GM18505 (cell line): ENCODE results near the gene TPX2.

Experiments
- ATAC-seq: cut with Tn5 transposase; IDR thresholded peaks from one replicate; pipeline ENCODE4 v1.9.1; 2021; ENCODE audit not compliant: unreplicated experiment
- POLR2A ChIP-seq: IDR thresholded peaks from 4 replicates; pipeline ENCODE4 v1.6.1; 2011; ENCODE audit warnings: borderline replicate concordance; ENCODE audit not compliant: insufficient read depth, insufficient read length; ENCODE audit errors: extremely low read depth

The TPX2 gene

DNA sequence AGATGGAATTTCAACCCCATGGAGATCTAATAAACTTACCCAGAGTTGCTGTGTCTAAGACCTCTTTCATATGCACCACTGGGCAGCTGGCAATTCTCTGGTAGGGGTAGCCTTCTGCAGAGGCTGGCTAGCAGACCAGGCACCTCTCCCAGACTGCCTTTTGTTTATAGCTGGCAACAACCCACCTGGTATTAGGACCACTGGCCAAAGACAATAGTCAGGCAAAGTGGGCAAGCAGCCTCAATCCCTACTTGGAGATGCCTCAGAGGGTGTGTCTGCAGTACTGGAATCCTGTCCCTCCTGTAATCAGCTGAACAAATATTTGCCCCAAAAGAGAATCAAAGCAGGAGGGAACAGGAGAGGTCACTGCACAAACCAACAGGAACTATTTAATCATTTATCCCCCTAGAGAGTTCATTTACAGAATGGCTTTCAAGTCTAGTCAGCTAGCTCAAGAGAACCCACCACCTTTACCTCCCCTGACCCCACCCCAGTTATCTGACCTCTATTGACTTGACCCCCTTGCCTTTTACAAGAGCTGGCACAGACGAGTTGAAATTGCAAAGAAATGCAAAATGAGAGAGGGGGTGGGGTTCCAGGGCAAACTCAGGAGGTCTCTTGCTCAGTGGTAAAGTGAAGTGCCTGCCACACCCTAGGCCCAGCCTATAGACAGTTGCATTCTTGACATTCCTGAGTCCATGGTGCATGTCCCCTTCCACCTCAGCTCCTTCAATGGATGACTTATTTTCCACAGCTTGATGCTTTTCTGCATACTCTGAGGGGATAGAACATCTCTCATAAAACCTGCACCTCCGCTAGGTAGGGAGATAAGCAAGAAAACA is 19.2 kb upstream of the TPX2 start:
- no peak for TF ChIP-seq POLR2A
- no peak for ATAC-seq

DNA sequence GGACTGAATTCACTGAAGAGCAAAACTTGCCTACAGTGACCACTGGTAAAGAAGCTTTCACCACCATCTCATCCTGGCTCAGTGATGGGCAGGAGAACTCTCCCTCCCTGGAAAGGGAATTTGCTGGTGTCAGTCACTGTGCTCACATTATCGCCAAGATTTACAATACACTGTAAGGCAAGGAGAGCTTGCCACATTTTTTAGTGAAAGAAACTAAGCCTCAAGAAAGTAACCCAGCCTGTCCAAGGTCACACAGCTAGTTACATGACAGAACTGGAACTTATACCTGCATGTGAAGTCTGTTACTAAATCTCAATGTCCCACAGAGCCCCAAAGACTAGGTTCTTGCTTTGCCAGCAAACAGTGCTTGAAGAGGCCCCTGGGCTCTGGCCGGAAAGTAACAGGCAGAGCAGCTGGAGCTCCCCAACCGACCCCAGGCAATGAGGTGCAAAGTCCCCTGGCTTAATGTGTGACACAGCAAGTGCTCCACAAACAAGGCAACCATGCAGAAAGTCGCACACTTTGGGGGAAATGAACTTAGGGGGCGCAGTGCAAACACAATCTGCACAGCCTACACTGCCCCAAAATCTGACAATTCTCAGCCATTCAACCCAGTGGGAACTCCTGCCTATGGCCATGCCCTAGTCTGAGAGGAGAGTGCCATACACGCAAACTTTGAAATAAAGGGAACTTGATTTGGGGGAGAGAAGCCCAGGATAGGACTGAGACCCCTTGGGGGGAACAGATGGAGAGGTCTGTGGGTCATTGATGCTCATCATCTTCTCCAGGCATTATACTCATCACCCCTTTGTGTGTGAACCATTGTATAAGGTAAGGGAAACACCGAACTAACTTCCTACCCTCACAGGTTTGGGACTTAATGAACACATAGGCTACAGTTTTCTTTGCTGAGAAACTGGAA is 18.3 kb upstream of the TPX2 start:
- ATAC-seq: no peak
- peak; percentile 37 for TF ChIP-seq POLR2A

DNA sequence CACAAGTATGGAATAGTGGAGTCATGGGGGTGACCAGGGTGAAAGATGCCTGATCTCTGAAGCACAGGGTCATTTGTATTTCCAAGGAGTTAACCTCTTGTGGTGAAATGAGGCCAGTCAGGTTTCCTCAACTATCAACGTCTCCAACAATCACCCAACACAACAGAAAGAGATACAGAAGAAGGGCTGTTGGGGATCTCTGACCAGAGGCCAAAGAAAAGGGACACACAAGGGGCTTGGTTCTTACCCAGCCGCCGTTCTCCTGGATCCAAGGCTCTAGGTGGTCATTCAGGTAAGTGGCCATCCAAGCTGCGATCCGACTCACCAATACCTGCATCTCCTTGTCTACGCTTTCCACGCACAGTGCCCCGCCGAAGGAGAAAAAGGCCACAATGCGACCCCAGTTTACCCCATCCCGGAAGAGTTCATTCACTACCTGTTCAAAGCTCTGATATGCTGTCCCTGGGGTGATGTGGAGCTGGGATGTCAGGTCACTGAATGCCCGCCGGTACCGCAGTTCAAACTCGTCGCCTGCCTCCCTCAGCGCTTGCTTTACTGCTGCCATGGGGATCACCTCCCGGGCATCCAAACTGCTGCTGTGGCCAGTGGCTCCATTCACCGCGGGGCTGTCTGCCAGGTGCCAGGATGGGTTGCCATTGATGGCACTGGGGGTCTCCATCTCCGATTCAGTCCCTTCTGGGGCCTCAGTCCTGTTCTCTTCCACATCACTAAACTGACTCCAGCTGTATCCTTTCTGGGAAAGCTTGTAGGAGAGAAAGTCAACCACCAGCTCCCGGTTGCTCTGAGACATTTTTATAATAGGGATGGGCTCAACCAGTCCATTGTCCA is 17.5 kb upstream of the TPX2 start:
- TF ChIP-seq POLR2A: no peak
- ATAC-seq: no peak

DNA sequence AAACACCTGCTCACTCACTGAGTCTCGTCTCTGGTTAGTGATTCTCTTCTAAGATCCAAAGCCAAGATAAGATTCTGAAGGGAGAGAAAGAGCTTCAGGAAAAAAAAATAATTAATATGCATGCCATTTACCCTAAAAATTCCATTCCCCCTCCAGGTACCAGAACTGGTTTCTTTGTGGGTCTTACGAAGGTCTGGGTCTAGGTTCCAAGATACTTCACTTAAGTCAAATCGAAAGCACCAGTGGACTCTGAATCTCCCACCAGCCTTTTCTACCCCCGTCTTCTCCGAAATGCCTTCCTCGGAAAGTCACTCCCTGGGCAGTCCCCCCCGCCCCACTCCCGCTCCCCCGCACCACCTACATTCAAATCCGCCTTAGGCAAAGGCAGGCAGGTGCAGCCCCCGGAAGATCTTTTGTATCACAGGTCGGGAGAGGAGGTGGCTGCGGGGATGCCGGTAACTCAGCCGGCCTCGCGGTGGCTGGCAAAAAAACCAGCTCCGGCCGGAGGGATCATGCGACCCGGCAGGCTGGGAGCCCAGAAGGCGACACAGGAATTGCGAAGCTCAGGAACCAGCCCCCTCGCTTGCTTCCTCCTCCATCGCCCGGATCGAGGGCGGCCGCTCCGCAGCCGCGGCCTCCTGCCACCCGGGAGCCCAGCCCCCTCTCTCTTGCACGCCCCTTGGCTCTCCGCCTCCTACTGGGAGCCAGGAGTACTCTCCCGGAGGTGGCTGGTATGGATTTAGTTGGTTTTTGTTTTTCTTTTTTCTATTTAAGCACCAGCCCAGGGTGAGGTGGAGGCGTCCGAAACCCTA is 16.6 kb upstream of the TPX2 start, which contains the start of gene BCL2L1:
Gene BCL2L1, minus strand, starts transcription at position 612 of the 812 bp plus-strand sequence. CDS start 650 bp downstream, outside the sequence.
- no peak for ATAC-seq
- peak; percentile 43 for TF ChIP-seq POLR2A

DNA sequence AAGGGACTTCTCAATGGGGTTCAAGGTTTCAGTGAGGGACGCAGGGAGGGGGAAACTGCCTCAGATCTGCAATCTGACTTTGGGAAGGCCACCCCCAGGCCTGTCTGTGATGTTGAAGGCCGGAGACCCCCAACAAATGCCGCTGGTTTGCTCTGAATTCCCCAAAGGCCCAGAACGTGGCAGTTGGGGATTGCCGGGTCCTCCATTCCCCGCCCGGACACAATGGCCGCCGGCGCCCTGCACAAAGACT is 16.1 kb upstream of the TPX2 start:
- no peak for TF ChIP-seq POLR2A
- no peak for ATAC-seq

DNA sequence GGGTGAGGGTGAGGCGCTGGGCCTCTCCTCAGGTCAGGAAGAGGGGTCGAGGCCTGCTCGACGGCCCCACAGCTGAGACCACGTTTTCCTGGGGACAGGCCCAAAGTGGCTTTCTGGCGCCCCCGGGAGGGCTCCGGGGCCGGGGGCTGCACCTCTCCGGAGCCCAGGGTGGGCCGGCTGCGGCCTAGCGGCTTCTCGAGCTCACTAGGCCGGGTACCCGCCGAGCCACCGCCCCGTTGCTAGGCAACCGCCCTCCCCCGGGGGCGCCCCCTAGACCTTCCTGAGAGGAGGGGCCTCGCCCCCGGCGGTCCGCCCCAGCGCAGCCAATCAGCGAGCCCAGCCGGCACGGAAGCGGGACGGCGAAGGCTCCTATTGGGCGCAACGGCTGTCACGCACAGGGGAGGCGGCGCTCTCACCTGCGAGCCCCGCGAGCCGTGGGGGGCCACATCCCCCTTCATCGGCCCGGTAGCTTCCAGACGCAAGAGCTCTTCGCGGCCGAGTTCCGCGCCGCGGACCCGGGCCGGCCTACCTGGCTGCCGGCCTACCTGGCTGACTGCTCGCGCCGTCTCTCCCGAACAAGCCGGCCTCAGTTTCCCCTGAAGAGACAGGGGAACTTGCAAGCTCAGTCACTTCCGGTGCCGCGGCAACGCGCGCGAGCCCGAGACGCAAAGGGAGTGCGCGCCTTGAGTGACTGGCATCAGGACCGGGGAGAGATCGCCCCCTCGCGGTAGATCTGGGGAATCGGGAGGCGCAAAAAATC is 15.6 kb upstream of the TPX2 start:
- ATAC-seq: peak; percentile 86
- TF ChIP-seq POLR2A: peak; percentile 78

DNA sequence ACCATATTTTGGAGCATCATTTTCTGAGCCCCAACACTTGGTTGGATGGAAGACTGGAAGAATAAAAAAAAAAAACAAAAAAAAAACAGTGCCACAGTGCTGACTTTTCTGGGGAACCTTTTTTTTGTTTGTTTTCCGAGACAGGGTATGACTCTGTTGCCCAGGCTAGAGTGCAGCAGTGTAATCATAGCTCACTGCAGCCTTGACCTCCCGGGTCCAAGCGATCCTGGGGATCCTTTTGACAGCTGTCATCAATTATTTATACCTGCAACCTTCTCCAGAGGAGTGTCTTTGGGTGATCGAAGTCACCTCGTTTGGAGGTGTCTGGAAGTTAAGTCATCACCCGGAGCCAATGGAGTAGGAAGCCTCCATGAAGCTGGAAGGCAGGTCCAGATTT is 7.8 kb upstream of the TPX2 start:
- ATAC-seq: no peak
- no peak for TF ChIP-seq POLR2A

DNA sequence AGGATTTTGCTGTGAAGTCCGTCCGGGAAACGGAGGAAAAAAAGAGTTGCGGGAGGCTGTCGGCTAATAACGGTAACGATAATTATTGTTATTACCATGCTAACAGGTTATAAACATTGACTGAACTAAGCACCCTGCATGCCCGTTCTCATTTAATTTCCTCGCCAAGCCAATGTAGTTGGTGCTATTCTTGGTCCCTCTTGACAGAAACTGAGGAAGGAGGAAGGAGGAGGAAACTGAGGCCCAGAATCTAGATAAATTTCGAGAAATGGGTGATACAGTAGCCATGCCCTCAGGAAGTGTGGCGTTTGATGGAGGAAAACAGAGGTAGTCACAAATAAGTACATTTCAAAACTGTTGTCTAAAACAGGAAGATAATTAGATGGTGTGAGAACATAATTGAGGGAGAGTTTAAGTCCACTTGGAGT is 474 bp downstream of the TPX2 start:
- no peak for ATAC-seq
- no peak for TF ChIP-seq POLR2A

DNA sequence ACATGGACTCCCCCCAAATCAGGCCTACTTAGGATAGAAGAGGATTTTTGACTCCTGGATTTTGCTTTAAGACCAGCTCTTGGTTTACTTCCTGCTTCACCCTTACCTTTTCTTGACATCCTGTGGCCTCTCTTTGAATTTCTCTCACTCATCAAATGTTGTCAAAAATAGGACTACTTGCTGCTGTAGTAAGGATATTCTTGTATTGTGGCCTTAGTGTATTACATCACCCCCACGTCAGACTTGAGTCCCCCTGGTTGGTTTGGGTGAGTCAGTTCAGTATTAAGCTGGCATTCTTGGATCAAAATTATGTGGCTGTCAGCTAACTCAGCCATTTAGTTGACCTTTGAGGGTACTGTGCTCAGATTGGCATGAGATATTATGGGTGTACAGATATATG is 1.1 kb downstream of the TPX2 start:
- no peak for ATAC-seq

DNA sequence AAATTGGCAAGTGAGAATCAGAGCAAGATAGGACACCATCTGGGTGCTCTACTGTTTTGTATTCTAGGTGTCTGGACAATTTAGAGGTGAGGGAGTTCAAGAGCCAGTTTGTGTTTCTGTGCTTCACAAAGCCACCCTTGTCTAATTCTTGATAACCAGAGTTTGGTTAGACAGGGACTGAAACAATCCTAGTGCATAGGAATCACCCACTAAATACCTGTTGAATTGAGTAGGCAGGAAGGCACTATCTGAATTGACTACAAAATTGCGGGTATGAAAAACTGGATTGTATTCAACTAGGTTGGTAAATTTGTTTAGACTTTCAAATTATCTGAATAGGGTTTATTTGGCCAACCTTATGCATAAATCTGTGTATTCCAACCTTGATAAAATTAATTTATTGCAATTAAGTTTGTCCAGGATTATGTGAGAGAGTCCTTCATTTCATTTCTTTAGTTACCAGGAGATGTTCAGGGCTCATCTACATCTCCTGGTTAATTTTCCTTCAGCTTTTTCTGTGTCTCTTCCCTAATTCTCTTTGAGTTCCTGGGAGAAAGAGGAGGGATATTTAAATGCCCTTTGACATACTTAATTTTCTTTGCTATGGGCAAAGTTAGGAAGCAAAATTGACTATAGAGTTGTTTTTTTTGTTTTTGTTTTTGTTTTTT is 1.7 kb downstream of the TPX2 start:
- no peak for ATAC-seq
- TF ChIP-seq POLR2A: no peak

More for the DNA sequence above, 1.1 kb downstream of the TPX2 start:
- TF ChIP-seq POLR2A: no peak
